HEK293 (cell line): Measurements from ENCODE around the gene KDM4C.
"Not testable (repeated sequence)": the region's sequence is repeated elsewhere in the genome, so short reads cannot be mapped to it uniquely, and the experiment has no call there.

Experiments used
- CTCF ChIA-PET: fragments of 350-600 bp; formaldehyde crosslinking; extraction: SDS; loops from one replicate; lab custom pipeline; 2021; ENCODE audit warnings: antibody characterized with exemption; lab: Yijun Ruan, JAX
- POLR2A ChIA-PET: fragments of 300-600 bp; formaldehyde crosslinking; extraction: SDS; loops from one replicate; lab custom pipeline; 2020; ENCODE audit warnings: antibody characterized with exemption, inconsistent platforms; lab: Yijun Ruan, JAX
- H3K27ac ChIP-seq: fragments of 200-500 bp; sonication (Bioruptor generic); 2 replicates; pipeline ENCODE4 v1.5.1; 2014; ENCODE audit warnings: low read depth, low read length, control low read depth, inconsistent platforms; ENCODE audit errors: extremely low read depth
- H3K36me3 ChIP-seq, 2 experiments: fragments of 200-500 bp in 1 of 2; sonication (Bioruptor generic) in 1 of 2; 1 replicate in 1 of 2; 2 replicates in 1 of 2; pipeline ENCODE4 v1.5.1; 2014 to 2017; ENCODE audit warnings: inconsistent platforms in 2 of 2, low read length in 2 of 2; ENCODE audit not compliant: control insufficient read depth in 2 of 2, insufficient read depth in 1 of 2
- H3K4me1 ChIP-seq: fragments of 200-500 bp; sonication (Bioruptor generic); 2 replicates; pipeline ENCODE4 v1.5.1; 2014; ENCODE audit warnings: mild to moderate bottlenecking, low read length, inconsistent platforms; ENCODE audit not compliant: control insufficient read depth, insufficient read depth
- H3K4me3 ChIP-seq: 2 replicates; pipeline ENCODE4 v1.5.1; 2011; ENCODE audit warnings: low read depth, mild to moderate bottlenecking, control low read depth, low read length, moderate library complexity
- H3K9me3 ChIP-seq: fragments of 200-500 bp; sonication (Bioruptor generic); 2 replicates; pipeline ENCODE4 v1.5.1; 2014; ENCODE audit warnings: low read depth, low read length, inconsistent platforms; ENCODE audit not compliant: control insufficient read depth, insufficient read depth
- GFI1B ChIP-seq: fragments of 450-650 bp; formaldehyde crosslinking; IDR thresholded peaks from 2 replicates; pipeline ENCODE4 v1.5.1; 2016; ENCODE audit warnings: missing biosample characterization, missing genetic modification characterization
- GLIS1 ChIP-seq: fragments of 450-650 bp; formaldehyde crosslinking; IDR thresholded peaks from 2 replicates; pipeline ENCODE4 v1.5.1; 2016; ENCODE audit warnings: missing biosample characterization, missing genetic modification characterization
- KLF10 ChIP-seq: fragments of 450-650 bp; IDR thresholded peaks from 2 replicates; pipeline ENCODE4 v1.5.1; 2018; ENCODE audit warnings: missing biosample characterization, mild to moderate bottlenecking, missing genetic modification characterization
- SCRT1 ChIP-seq: fragments of 450-650 bp; formaldehyde crosslinking; IDR thresholded peaks from 2 replicates; pipeline ENCODE4 v1.5.1; 2016; ENCODE audit warnings: missing biosample characterization, missing genetic modification characterization, borderline replicate concordance
- WT1 ChIP-seq: fragments of 450-650 bp; formaldehyde crosslinking; IDR thresholded peaks from 2 replicates; pipeline ENCODE4 v1.5.1; 2016; ENCODE audit warnings: missing biosample characterization, missing genetic modification characterization
- YY1 ChIP-seq: fragments of 450-650 bp; formaldehyde crosslinking; IDR thresholded peaks from 2 replicates; pipeline ENCODE4 v1.5.1; 2018; ENCODE audit warnings: missing biosample characterization, missing genetic modification characterization
- ZBTB21 ChIP-seq: fragments of 450-650 bp; formaldehyde crosslinking; IDR thresholded peaks from 2 replicates; pipeline ENCODE4 v1.5.1; 2017; ENCODE audit warnings: missing biosample characterization, missing genetic modification characterization
- ZNF174 ChIP-seq: fragments of 450-650 bp; formaldehyde crosslinking; IDR thresholded peaks from 2 replicates; pipeline ENCODE4 v1.5.0; 2017; ENCODE audit warnings: missing biosample characterization, mild to moderate bottlenecking, missing genetic modification characterization
- ZNF280D ChIP-seq: fragments of 450-650 bp; formaldehyde crosslinking; IDR thresholded peaks from 2 replicates; pipeline ENCODE4 v1.5.1; 2016; ENCODE audit warnings: missing biosample characterization, missing genetic modification characterization
- ZNF341 ChIP-seq: fragments of 450-650 bp; formaldehyde crosslinking; IDR thresholded peaks from 2 replicates; pipeline ENCODE4; 2016; ENCODE audit warnings: low read depth, missing biosample characterization, missing genetic modification characterization
- ZNF433 ChIP-seq: fragments of 450-650 bp; formaldehyde crosslinking; IDR thresholded peaks from 2 replicates; pipeline ENCODE4 v1.5.1; 2016; ENCODE audit warnings: missing biosample characterization, missing genetic modification characterization, low read depth
- ZNF488 ChIP-seq: fragments of 450-650 bp; formaldehyde crosslinking; IDR thresholded peaks from 2 replicates; pipeline ENCODE4 v1.5.1; 2016; ENCODE audit warnings: missing biosample characterization, missing genetic modification characterization
- ZNF548 ChIP-seq: fragments of 450-650 bp; formaldehyde crosslinking; IDR thresholded peaks from 2 replicates; pipeline ENCODE4 v1.5.1; 2016; ENCODE audit warnings: missing biosample characterization, missing genetic modification characterization
- ZNF558 ChIP-seq: fragments of 450-650 bp; formaldehyde crosslinking; IDR thresholded peaks from 2 replicates; pipeline ENCODE4 v1.5.1; 2016; ENCODE audit warnings: missing biosample characterization, missing genetic modification characterization
- ZNF560 ChIP-seq: fragments of 450-650 bp; formaldehyde crosslinking; IDR thresholded peaks from 2 replicates; pipeline ENCODE4 v1.5.1; 2017; ENCODE audit warnings: missing biosample characterization, missing genetic modification characterization, borderline replicate concordance
- ZNF610 ChIP-seq: fragments of 450-650 bp; formaldehyde crosslinking; IDR thresholded peaks from 2 replicates; pipeline ENCODE4 v1.5.1; 2016; ENCODE audit warnings: missing biosample characterization, missing genetic modification characterization, borderline replicate concordance
- ZNF629 ChIP-seq: fragments of 450-650 bp; formaldehyde crosslinking; IDR thresholded peaks from 2 replicates; pipeline ENCODE4 v1.5.1; 2017; ENCODE audit warnings: missing biosample characterization, missing genetic modification characterization
- TF ChIP-seq, protein P1 (sequence below): fragments of 450-650 bp; formaldehyde crosslinking; IDR thresholded peaks from 2 replicates; pipeline ENCODE4 v1.5.1; 2016; ENCODE audit warnings: missing biosample characterization, missing genetic modification characterization, low read depth
- TF ChIP-seq, protein P2 (sequence below): fragments of 450-650 bp; formaldehyde crosslinking; IDR thresholded peaks from 2 replicates; pipeline ENCODE4 v1.5.1; 2016; ENCODE audit warnings: missing biosample characterization, missing genetic modification characterization

KDM4C gene

GRCh38 chr9:6766606-6767005 lies 8.8 kb downstream of the KDM4C start:
- POLR2A ChIA-PET: no interaction called here
- Histone ChIP-seq H3K36me3 (no peaks in the 10 kb centered on the region), H3K9me3 (no peaks in the 10 kb centered on the region), H3K4me1 (peaks cover 3% of the 10 kb centered on the region; the same call in 1 of the 2 replicates), H3K4me3 (no peak overlapping the region), H3K27ac (no peak overlapping the region)
- TF ChIP-seq WT1 (tag by site-specific recombination) (no peak), ZBTB21 (tag by site-specific recombination) (no peak), ZNF433 (tag by site-specific recombination) (no peak), SCRT1 (tag by site-specific recombination) (no peak), ZNF610 (tag by site-specific recombination) (no peak), YY1 (no peak), ZNF174 (tag by site-specific recombination) (no peak), ZNF488 (tag by site-specific recombination) (no peak), ZNF558 (tag by site-specific recombination) (no peak), GLIS1 (tag by site-specific recombination) (no peak)
- TF ChIP-seq, protein P1, sequence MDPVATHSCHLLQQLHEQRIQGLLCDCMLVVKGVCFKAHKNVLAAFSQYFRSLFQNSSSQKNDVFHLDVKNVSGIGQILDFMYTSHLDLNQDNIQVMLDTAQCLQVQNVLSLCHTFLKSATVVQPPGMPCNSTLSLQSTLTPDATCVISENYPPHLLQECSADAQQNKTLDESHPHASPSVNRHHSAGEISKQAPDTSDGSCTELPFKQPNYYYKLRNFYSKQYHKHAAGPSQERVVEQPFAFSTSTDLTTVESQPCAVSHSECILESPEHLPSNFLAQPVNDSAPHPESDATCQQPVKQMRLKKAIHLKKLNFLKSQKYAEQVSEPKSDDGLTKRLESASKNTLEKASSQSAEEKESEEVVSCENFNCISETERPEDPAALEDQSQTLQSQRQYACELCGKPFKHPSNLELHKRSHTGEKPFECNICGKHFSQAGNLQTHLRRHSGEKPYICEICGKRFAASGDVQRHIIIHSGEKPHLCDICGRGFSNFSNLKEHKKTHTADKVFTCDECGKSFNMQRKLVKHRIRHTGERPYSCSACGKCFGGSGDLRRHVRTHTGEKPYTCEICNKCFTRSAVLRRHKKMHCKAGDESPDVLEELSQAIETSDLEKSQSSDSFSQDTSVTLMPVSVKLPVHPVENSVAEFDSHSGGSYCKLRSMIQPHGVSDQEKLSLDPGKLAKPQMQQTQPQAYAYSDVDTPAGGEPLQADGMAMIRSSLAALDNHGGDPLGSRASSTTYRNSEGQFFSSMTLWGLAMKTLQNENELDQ (tag by site-specific recombination): no peak
- TF ChIP-seq, protein P2, sequence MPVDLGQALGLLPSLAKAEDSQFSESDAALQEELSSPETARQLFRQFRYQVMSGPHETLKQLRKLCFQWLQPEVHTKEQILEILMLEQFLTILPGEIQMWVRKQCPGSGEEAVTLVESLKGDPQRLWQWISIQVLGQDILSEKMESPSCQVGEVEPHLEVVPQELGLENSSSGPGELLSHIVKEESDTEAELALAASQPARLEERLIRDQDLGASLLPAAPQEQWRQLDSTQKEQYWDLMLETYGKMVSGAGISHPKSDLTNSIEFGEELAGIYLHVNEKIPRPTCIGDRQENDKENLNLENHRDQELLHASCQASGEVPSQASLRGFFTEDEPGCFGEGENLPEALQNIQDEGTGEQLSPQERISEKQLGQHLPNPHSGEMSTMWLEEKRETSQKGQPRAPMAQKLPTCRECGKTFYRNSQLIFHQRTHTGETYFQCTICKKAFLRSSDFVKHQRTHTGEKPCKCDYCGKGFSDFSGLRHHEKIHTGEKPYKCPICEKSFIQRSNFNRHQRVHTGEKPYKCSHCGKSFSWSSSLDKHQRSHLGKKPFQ: no peak
- CTCF ChIA-PET: no interaction called here

GRCh38 chr9:6768587-6768986 lies 10.8 kb downstream of the KDM4C start:
- CTCF ChIA-PET: interaction anchor here (0.6 kb wide), 1 partner anchor 14 kb away, joined by 3 read pairs; no protein-coding TSS in a partner anchor
- POLR2A ChIA-PET, H3K4me1 ChIP-seq, H3K4me3 ChIP-seq, H3K9me3 ChIP-seq, H3K36me3 ChIP-seq, H3K27ac ChIP-seq: not testable (repeated sequence)

- CTCF ChIA-PET: interaction anchor here (0.6 kb wide), 1 partner anchor 87 kb away, joined by 5 read pairs; no protein-coding TSS in a partner anchor
- TF ChIP-seq ZNF629 (tag by site-specific recombination) (no peak), ZNF548 (no peak), ZNF280D (tag by site-specific recombination) (no peak), ZNF560 (tag by site-specific recombination) (no peak), GFI1B (tag by site-specific recombination) (no peak), KLF10 (tag by site-specific recombination) (no peak), ZNF341 (tag by site-specific recombination) (no peak)
- H3K27ac ChIP-seq: no peak overlapping the region
- no peaks in the 10 kb centered on the region for H3K9me3 ChIP-seq
- POLR2A ChIA-PET: no interaction called here
- H3K36me3 ChIP-seq: no peaks in the 10 kb centered on the region; a peak in 1 of 3 replicates
- no peaks in the 10 kb centered on the region for H3K4me1 ChIP-seq
- H3K4me3 ChIP-seq: no peak overlapping the region
These were observed 13.9 kb downstream of the KDM4C start for GRCh38 chr9:6771722-6772121.
